Sciatic nerve (tissue), 2 donors: ENCODE measurements around the gene IL23R. TPM values are rescaled to one million over a fixed set of nuclear protein-coding genes. Genes with fewer than 3 reads are reported as not detected.
"Not testable (repeated sequence)": the region's sequence is repeated elsewhere in the genome, so short reads cannot be mapped to it uniquely, and the experiment has no call there.

Experiments
- ATAC-seq: fragments of 200-7000 bp; cut with Tn5 transposase; one replicate; pipeline ENCODE4 v1.9.1; 2020; ENCODE audit warnings: mild to moderate bottlenecking, moderate library complexity
- DNase-seq: peaks from one replicate; pipeline ENCODE4 v3.0.0-alpha.2; 2020; ENCODE audit warnings: low spot score
- intact Hi-C: fragments of 100-400 bp; cut with DNase I; formaldehyde crosslinking; loops from one replicate; pipeline ENCODE4 v1.14.2; 2022
- total RNA-seq: library from RNA; stranded (reverse); fragmentation: NEBNext Ultra II Directional; extraction: Animal tissue kit (Norgen Biotek cat#: 25700); gene quantifications from one replicate; pipeline ENCODE4 v1.2.1, GENCODE V29; 2021
- donor health status: DM: no; HTN: no; CAD: no.
- donor health status: DM: no; HTN: no; CAD: no.

IL23R gene
- total RNA-seq, 1 donor from 2014 or later: not detected

- DNase-seq: no peak
- no peak for ATAC-seq
- intact Hi-C loops: no loop called here
Measured at GRCh38 chr1:67189953-67190352, 23.7 kb downstream of the IL23R start.

GRCh38 chr1:67190410-67190809, 24.2 kb downstream of the IL23R start:
- intact Hi-C loops: no loop called here
- DNase-seq (no peak), ATAC-seq (no peak)

GRCh38 chr1:67190942-67191341, 24.7 kb downstream of the IL23R start:
- ATAC-seq (no peak), DNase-seq (no peak)
- intact Hi-C loops: no loop called here

- intact Hi-C loops: no loop called here
- DNase-seq (no peak), ATAC-seq (no peak)
Measured at GRCh38 chr1:67191668-67192520, 25.6 kb downstream of the IL23R start.

- DNase-seq (no peak), ATAC-seq (no peak)
- intact Hi-C loops: no loop called here
Measured at GRCh38 chr1:67192902-67193301, 26.6 kb downstream of the IL23R start.

- intact Hi-C loops: no loop called here
Measured at GRCh38 chr1:67193704-67194103, 27.4 kb downstream of the IL23R start.

GRCh38 chr1:67194209-67194863, 28.1 kb downstream of the IL23R start:
- intact Hi-C loops: no loop called here
- DNase-seq: no peak
- no peak for ATAC-seq

More at GRCh38 chr1:67193704-67194103, 27.4 kb downstream of the IL23R start:
- no peak for DNase-seq
- ATAC-seq: no peak

- intact Hi-C loops: no loop called here
- no peak for ATAC-seq
- DNase-seq: no peak
Measured at GRCh38 chr1:67200755-67201154, 34.5 kb downstream of the IL23R start.

- intact Hi-C loops: no loop called here
- DNase-seq: no peak
- ATAC-seq: no peak
Measured at GRCh38 chr1:67201891-67202290, 35.6 kb downstream of the IL23R start.

GRCh38 chr1:67204298-67204980, 38.2 kb downstream of the IL23R start:
- no peak for DNase-seq

GRCh38 chr1:67207398-67207797, 41.1 kb downstream of the IL23R start:
- DNase-seq, ATAC-seq, intact Hi-C loops: not testable (repeated sequence)

More at GRCh38 chr1:67204298-67204980, 38.2 kb downstream of the IL23R start:
- intact Hi-C loops: no loop called here
- ATAC-seq: no peak

- intact Hi-C loops: no loop called here
- DNase-seq (no peak), ATAC-seq (no peak)
Measured at GRCh38 chr1:67208217-67208616, 42.0 kb downstream of the IL23R start.

GRCh38 chr1:67209521-67209920, 43.3 kb downstream of the IL23R start:
- intact Hi-C loops: no loop called here
- ATAC-seq (no peak), DNase-seq (no peak)

GRCh38 chr1:67211589-67212563, 45.6 kb downstream of the IL23R start:
- intact Hi-C loops: no loop called here
- no peak for ATAC-seq
- no peak for DNase-seq

- no peak for DNase-seq
- no peak for ATAC-seq
- intact Hi-C loops: no loop called here
Measured at GRCh38 chr1:67213164-67213563, 46.9 kb downstream of the IL23R start.

GRCh38 chr1:67213948-67214347, 47.7 kb downstream of the IL23R start:
- no peak for DNase-seq
- intact Hi-C loops: no loop called here
- ATAC-seq: no peak

- intact Hi-C loops: no loop called here
- ATAC-seq (no peak), DNase-seq (no peak)
Measured at GRCh38 chr1:67214420-67215174, 48.3 kb downstream of the IL23R start.

- no peak for ATAC-seq
- DNase-seq: no peak
- intact Hi-C loops: no loop called here
Measured at GRCh38 chr1:67216401-67216800, 50.1 kb downstream of the IL23R start.
